Astrocyte (in vitro differentiated cells and primary cell): ENCODE measurements around the gene METTL23.

Experiments used
- EZH2 ChIP-seq: IDR thresholded peaks from 2 replicates; pipeline ENCODE4 v1.6.1; 2012; ENCODE audit warnings: mild to moderate bottlenecking, low read length, inconsistent platforms; ENCODE audit not compliant: insufficient read depth
- TF ChIP-seq, protein P1 (sequence below): IDR thresholded peaks from 2 replicates; pipeline ENCODE4 v1.5.1; 2011; ENCODE audit warnings: low read depth, mild to moderate bottlenecking, inconsistent platforms, low read length, moderate library complexity; ENCODE audit not compliant: insufficient read depth

DNA sequence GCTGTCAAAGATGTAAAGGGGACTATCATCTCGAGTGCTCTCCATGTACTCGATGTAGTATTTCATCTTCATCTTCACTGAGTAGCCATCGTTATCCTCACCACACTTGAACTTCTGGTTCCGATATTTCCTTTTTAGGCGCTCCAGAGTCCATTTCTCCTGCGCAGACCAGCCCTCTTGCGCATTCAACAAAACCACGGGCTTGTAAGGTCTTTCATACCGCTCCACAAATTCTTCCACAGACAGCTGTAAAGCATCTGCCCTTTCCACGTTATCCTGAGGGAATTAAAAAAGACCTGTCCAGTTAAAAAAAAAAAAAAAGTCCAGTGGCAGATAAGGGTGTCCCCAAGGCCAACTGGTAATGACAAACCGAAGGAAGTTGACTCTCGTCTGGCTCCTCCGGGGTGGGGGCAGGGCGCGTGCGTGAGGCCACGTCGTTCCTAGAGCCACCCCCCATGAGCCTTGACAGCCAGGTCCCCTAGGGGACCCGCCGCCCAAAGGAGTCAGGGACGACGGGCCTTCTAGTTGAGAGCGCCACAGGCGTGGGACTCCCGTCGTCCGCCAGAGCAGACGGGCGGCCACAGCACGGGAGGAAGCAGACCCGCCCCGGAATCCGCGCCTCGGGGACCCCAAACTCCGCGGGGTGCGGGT, 934 bp upstream of the METTL23 start:
- TF ChIP-seq, protein P1, sequence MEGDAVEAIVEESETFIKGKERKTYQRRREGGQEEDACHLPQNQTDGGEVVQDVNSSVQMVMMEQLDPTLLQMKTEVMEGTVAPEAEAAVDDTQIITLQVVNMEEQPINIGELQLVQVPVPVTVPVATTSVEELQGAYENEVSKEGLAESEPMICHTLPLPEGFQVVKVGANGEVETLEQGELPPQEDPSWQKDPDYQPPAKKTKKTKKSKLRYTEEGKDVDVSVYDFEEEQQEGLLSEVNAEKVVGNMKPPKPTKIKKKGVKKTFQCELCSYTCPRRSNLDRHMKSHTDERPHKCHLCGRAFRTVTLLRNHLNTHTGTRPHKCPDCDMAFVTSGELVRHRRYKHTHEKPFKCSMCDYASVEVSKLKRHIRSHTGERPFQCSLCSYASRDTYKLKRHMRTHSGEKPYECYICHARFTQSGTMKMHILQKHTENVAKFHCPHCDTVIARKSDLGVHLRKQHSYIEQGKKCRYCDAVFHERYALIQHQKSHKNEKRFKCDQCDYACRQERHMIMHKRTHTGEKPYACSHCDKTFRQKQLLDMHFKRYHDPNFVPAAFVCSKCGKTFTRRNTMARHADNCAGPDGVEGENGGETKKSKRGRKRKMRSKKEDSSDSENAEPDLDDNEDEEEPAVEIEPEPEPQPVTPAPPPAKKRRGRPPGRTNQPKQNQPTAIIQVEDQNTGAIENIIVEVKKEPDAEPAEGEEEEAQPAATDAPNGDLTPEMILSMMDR: no peak
- no peak for TF ChIP-seq EZH2
